Neural progenitor cell (in vitro differentiated cells): Measurements from ENCODE around the gene CTSK.

Experiments used
- CTCF ChIP-seq: fragments of 200-600 bp; sonication (generic); IDR thresholded peaks from 2 replicates; pipeline ENCODE4 v1.5.1; 2017; ENCODE audit warnings: antibody characterized with exemption, mild to moderate bottlenecking
- EZH2 ChIP-seq: fragments of 200-600 bp; sonication (generic); IDR thresholded peaks from 2 replicates; pipeline ENCODE4 v1.6.1; 2017; ENCODE audit warnings: antibody characterized with exemption, mild to moderate bottlenecking, moderate library complexity

- TF ChIP-seq CTCF, result no peak
- TF ChIP-seq EZH2, result no peak
Observed at GRCh38 chr1:150842343-150842742, 34.3 kb upstream of the CTSK start.
